NK-92 treated with Interleukin-12 subunit alpha and Interleukin-12 subunit beta, amount 100 ng/mL, for 24 hours (cell line): ENCODE data around the gene PRKAA1.
A peak's percentile ranks its signal among the peaks of the same experiment; 100 is the strongest.
"Not testable (repeated sequence)": the region's sequence is repeated elsewhere in the genome, so short reads cannot be mapped to it uniquely, and the experiment has no call there.

Experiments
- DNase-seq: peaks from one replicate; lab custom pipeline; 2025; lab: John Stamatoyannopoulos, UW

The PRKAA1 gene

GRCh38 chr5:40825461-40826043 is 27.4 kb upstream of the PRKAA1 start:
- DNase-seq, result not testable (repeated sequence)

- DNase-seq, result no peak
Observed at GRCh38 chr5:40823459-40823858, 25.3 kb upstream of the PRKAA1 start.

- no peak for DNase-seq
Observed at GRCh38 chr5:40813698-40814281, 15.6 kb upstream of the PRKAA1 start.

- no peak for DNase-seq
Observed at GRCh38 chr5:40812125-40812524, 14.0 kb upstream of the PRKAA1 start.

GRCh38 chr5:40801771-40802562 is 3.8 kb upstream of the PRKAA1 start:
- DNase-seq, result no peak

- no peak for DNase-seq
Observed at GRCh38 chr5:40799258-40799657, 1.1 kb upstream of the PRKAA1 start.

- DNase-seq, result no peak
Observed at GRCh38 chr5:40798801-40799210, 632 bp upstream of the PRKAA1 start.

- DNase-seq, result peak; percentile 86
Observed at GRCh38 chr5:40797273-40798011, 732 bp downstream of the PRKAA1 start.

- no peak for DNase-seq
Observed at GRCh38 chr5:40796487-40796889, 1.7 kb downstream of the PRKAA1 start.

- DNase-seq, result not testable (repeated sequence)
Observed at GRCh38 chr5:40794877-40795276, 3.3 kb downstream of the PRKAA1 start.

- not testable (repeated sequence) for DNase-seq
Observed at GRCh38 chr5:40794340-40794739, 3.8 kb downstream of the PRKAA1 start.

- DNase-seq, result not testable (repeated sequence)
Observed at GRCh38 chr5:40792691-40793090, 5.5 kb downstream of the PRKAA1 start.

GRCh38 chr5:40791715-40792139 is 6.4 kb downstream of the PRKAA1 start:
- no peak for DNase-seq

GRCh38 chr5:40790947-40791593 is 7.1 kb downstream of the PRKAA1 start:
- no peak for DNase-seq

- not testable (repeated sequence) for DNase-seq
Observed at GRCh38 chr5:40788941-40789340, 9.2 kb downstream of the PRKAA1 start.

GRCh38 chr5:40787986-40788385 is 10.2 kb downstream of the PRKAA1 start:
- no peak for DNase-seq

- not testable (repeated sequence) for DNase-seq
Observed at GRCh38 chr5:40786664-40787063, 11.5 kb downstream of the PRKAA1 start.

- no peak for DNase-seq
Observed at GRCh38 chr5:40784916-40785315, 13.3 kb downstream of the PRKAA1 start.

GRCh38 chr5:40784027-40784653 is 14.0 kb downstream of the PRKAA1 start:
- no peak for DNase-seq

- DNase-seq, result no peak
Observed at GRCh38 chr5:40781843-40782409, 16.2 kb downstream of the PRKAA1 start.

- DNase-seq, result no peak
Observed at GRCh38 chr5:40780858-40781257, 17.3 kb downstream of the PRKAA1 start.
